Raji (cell line): ENCODE measurements around the gene CCND3.

Experiments
- POLR2A ChIP-seq: IDR thresholded peaks from 2 replicates; pipeline ENCODE4 v1.6.1; 2011; ENCODE audit warnings: low read depth, low read length, control low read depth; ENCODE audit not compliant: insufficient read depth

The CCND3 gene

GRCh38 chr6:41901882-41902519, 39.6 kb downstream of the CCND3 start:
- no peak for TF ChIP-seq POLR2A

- no peak for TF ChIP-seq POLR2A
Observed at GRCh38 chr6:41900861-41901260, 40.7 kb downstream of the CCND3 start.

- TF ChIP-seq POLR2A, result no peak
Observed at GRCh38 chr6:41896281-41896680, 45.3 kb downstream of the CCND3 start.

GRCh38 chr6:41895300-41896233, 46.0 kb downstream of the CCND3 start, which contains the start of gene USP49:
Gene USP49 (minus strand): TSS chr6:41895375. CDS start chr6:41806983, 88,392 bp downstream.
- peak; percentile 43 for TF ChIP-seq POLR2A

GRCh38 chr6:41894366-41895299, 47.0 kb downstream of the CCND3 start:
- TF ChIP-seq POLR2A, result no peak

- TF ChIP-seq POLR2A, result no peak
Observed at GRCh38 chr6:41892921-41893564, 48.6 kb downstream of the CCND3 start.

GRCh38 chr6:41887331-41887751, 54.3 kb downstream of the CCND3 start:
- TF ChIP-seq POLR2A, result no peak

- TF ChIP-seq POLR2A, result no peak
Observed at GRCh38 chr6:41885930-41886329, 55.7 kb downstream of the CCND3 start.

GRCh38 chr6:41884957-41885356, 56.7 kb downstream of the CCND3 start:
- no peak for TF ChIP-seq POLR2A
